IMR-90 (cell line): ENCODE measurements around the gene SLC25A12.
A peak's percentile ranks its signal among the peaks of the same experiment; 100 is the strongest.

Source experiments
- CEBPB ChIP-seq: IDR thresholded peaks from 2 replicates; pipeline ENCODE4 v1.6.1; 2012; ENCODE audit warnings: low read depth, low read length, improper control_type of control experiment
- CHD1 ChIP-seq: IDR thresholded peaks from 2 replicates; pipeline ENCODE4 v1.6.1; 2012; ENCODE audit warnings: low read depth, low read length, improper control_type of control experiment
- FOS ChIP-seq: fragments of 150-350 bp; IDR thresholded peaks from 2 replicates; pipeline ENCODE4 v1.6.1; 2016; ENCODE audit warnings: low read depth, low read length
- MAFK ChIP-seq: IDR thresholded peaks from 2 replicates; pipeline ENCODE4 v1.6.1; 2012; ENCODE audit warnings: low read depth, low read length, improper control_type of control experiment
- POLR2A ChIP-seq: IDR thresholded peaks from 2 replicates; pipeline ENCODE4 v1.6.1; 2012; ENCODE audit warnings: mild to moderate bottlenecking, low read depth, low read length
- RAD21 ChIP-seq: IDR thresholded peaks from 2 replicates; pipeline ENCODE4 v1.6.1; 2012; ENCODE audit warnings: low read length, improper control_type of control experiment
- RCOR1 ChIP-seq: IDR thresholded peaks from 2 replicates; pipeline ENCODE4 v1.6.1; 2012; ENCODE audit warnings: mild to moderate bottlenecking, low read length, improper control_type of control experiment; ENCODE audit not compliant: insufficient replicate concordance
- RFX5 ChIP-seq: IDR thresholded peaks from 2 replicates; pipeline ENCODE4 v1.8.0; 2012; ENCODE audit warnings: low read depth, mild to moderate bottlenecking, low read length, moderate library complexity
- SMC3 ChIP-seq: fragments of 150-350 bp; IDR thresholded peaks from 2 replicates; pipeline ENCODE4 v1.6.1; 2016; ENCODE audit warnings: low read depth, mild to moderate bottlenecking, antibody characterized with exemption, low read length, moderate library complexity
- TF ChIP-seq, protein P1 (sequence below): conservative IDR thresholded peaks from 2 replicates; pipeline ENCODE4 v1.5.1; 2012; ENCODE audit warnings: mild to moderate bottlenecking, low read depth, low read length, improper control_type of control experiment
- TF ChIP-seq, protein P2 (sequence below): fragments of 150-350 bp; IDR thresholded peaks from 2 replicates; pipeline ENCODE4 v1.6.1; 2017; ENCODE audit warnings: mild to moderate bottlenecking, antibody characterized with exemption, low read length, low read depth
- TF ChIP-seq, protein P3 (sequence below): fragments of 150-350 bp; IDR thresholded peaks from 2 replicates; pipeline ENCODE4 v1.6.1; 2016; ENCODE audit warnings: low read depth, mild to moderate bottlenecking, low read length, moderate library complexity, borderline replicate concordance

DNA sequence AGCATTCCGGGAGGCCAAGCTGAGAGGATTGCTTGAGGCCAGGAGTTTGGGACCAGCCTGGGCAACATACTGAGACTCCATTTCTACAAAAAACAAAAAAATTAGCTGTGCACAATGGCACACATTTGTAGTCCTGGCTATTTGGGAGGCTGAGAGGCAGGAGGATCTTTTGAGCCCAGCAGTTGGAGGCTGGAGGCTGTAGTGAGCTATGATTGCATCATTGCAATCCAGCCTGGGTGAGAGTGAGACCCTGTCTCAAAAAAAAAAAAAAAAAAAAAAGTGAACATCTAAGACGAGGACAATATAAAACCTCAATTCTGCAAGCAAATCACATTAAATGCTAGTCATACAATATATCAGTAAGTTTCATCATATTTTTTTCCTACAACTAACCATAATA lies 25.4 kb upstream of the SLC25A12 start:
- TF ChIP-seq, protein P1, sequence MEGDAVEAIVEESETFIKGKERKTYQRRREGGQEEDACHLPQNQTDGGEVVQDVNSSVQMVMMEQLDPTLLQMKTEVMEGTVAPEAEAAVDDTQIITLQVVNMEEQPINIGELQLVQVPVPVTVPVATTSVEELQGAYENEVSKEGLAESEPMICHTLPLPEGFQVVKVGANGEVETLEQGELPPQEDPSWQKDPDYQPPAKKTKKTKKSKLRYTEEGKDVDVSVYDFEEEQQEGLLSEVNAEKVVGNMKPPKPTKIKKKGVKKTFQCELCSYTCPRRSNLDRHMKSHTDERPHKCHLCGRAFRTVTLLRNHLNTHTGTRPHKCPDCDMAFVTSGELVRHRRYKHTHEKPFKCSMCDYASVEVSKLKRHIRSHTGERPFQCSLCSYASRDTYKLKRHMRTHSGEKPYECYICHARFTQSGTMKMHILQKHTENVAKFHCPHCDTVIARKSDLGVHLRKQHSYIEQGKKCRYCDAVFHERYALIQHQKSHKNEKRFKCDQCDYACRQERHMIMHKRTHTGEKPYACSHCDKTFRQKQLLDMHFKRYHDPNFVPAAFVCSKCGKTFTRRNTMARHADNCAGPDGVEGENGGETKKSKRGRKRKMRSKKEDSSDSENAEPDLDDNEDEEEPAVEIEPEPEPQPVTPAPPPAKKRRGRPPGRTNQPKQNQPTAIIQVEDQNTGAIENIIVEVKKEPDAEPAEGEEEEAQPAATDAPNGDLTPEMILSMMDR = no peak
- no peak for TF ChIP-seq POLR2A
- no peak for TF ChIP-seq RFX5
- TF ChIP-seq RAD21 = no peak
- no peak for TF ChIP-seq CHD1
- TF ChIP-seq RCOR1 = no peak
- TF ChIP-seq, protein P2, sequence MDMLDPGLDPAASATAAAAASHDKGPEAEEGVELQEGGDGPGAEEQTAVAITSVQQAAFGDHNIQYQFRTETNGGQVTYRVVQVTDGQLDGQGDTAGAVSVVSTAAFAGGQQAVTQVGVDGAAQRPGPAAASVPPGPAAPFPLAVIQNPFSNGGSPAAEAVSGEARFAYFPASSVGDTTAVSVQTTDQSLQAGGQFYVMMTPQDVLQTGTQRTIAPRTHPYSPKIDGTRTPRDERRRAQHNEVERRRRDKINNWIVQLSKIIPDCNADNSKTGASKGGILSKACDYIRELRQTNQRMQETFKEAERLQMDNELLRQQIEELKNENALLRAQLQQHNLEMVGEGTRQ = no peak
- TF ChIP-seq SMC3 = no peak
- TF ChIP-seq, protein P3, sequence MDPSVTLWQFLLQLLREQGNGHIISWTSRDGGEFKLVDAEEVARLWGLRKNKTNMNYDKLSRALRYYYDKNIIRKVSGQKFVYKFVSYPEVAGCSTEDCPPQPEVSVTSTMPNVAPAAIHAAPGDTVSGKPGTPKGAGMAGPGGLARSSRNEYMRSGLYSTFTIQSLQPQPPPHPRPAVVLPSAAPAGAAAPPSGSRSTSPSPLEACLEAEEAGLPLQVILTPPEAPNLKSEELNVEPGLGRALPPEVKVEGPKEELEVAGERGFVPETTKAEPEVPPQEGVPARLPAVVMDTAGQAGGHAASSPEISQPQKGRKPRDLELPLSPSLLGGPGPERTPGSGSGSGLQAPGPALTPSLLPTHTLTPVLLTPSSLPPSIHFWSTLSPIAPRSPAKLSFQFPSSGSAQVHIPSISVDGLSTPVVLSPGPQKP = no peak
- TF ChIP-seq CEBPB = 0 out of 2 replicates have a peak, but pooled peaks have one; percentile 5
- TF ChIP-seq MAFK = no peak
- TF ChIP-seq FOS = no peak
